ENCODE measurements around the gene NASP.

Gene NASP

DNA sequence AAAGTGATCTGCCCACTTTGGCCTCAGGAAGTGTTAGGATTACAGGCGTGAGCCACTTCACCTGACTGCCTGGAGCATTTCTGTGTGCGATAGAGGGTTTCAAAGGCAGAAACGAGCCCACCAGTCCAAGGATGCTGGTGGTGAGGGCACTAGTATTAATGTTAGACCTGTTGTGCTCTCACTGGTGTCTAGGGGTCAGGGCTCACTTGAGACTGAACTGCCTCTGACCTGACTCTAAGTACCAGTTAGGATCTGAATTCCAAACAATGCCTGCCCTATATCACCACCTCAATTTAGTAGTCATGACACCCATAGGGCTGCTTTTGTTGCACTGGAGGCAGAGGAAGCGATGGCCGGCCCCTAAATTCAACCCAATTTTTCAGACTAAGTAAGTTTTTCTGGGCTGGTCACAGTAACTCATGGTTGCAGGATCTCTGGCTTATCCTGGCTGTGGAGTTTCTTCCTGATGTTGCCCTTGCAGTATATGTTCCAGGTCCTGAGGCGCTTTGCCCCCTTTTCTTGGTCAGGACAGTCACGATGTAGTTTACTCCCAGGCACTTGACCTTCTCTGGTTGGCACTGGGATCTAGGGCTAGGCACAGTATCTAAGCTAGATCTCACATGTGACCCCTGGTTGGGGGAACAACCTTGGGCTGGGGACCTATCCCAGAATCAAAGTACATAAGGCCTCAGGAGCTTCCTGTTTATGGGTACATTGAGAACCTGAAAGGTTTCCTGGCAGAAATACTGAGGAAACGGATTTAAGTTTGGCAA is 35.5 kb downstream of the NASP start:
- Histone ChIP-seq H3K9me3 (ENCODE audit: control insufficient read depth in 1 of 2, low read length in 2 of 2) (no peaks in the 10 kb centered on the region), H3K36me3 (ENCODE audit: control insufficient read depth in 1 of 2, insufficient read depth in 2 of 2, low read length in 2 of 2) (peaks cover 33 to 67% of the 10 kb centered on the region in 2 donors), H3K27me3 (ENCODE audit: control insufficient read depth in 1 of 2, insufficient read depth in 2 of 2, low read length in 2 of 2) (no peaks in the 10 kb centered on the region), H3K9ac (ENCODE audit: low read depth in 1 of 2, low read length in 2 of 2) (no peak overlapping the region), H3K27ac (ENCODE audit: low read depth, low read length) (no peak overlapping the region), H3K4me1 (ENCODE audit: control insufficient read depth in 1 of 2, insufficient read depth in 2 of 2, low read length in 2 of 2) (peaks cover 0 to 8% of the 10 kb centered on the region in 2 donors), H3K4me3 (ENCODE audit: low read depth in 1 of 2, low read length in 2 of 2) (no peak overlapping the region)

- peaks cover 0 to 8% of the 10 kb centered on the region in 2 donors for H3K4me1 ChIP-seq (ENCODE audit: control insufficient read depth in 1 of 2, insufficient read depth in 2 of 2, low read length in 2 of 2)
- H3K27ac ChIP-seq (ENCODE audit: low read depth, low read length): no peak overlapping the region
These were observed 37.0 kb downstream of the NASP start for GRCh38 chr1:45620588-45621500.

GRCh38 chr1:45621501-45621836 is 37.6 kb downstream of the NASP start:
- H3K4me3 ChIP-seq (ENCODE audit: low read depth in 1 of 2, low read length in 2 of 2): no peak overlapping the region
- H3K9me3 ChIP-seq (ENCODE audit: control insufficient read depth in 1 of 2, low read length in 2 of 2): no peaks in the 10 kb centered on the region
- H3K27ac ChIP-seq (ENCODE audit: low read depth, low read length): no peak overlapping the region
- H3K27me3 ChIP-seq (ENCODE audit: control insufficient read depth in 1 of 2, insufficient read depth in 2 of 2, low read length in 2 of 2): no peaks in the 10 kb centered on the region
- peaks cover 0 to 8% of the 10 kb centered on the region in 2 donors for H3K4me1 ChIP-seq (ENCODE audit: control insufficient read depth in 1 of 2, insufficient read depth in 2 of 2, low read length in 2 of 2)
- H3K9ac ChIP-seq (ENCODE audit: low read depth in 1 of 2, low read length in 2 of 2): no peak overlapping the region
- peaks cover 24 to 60% of the 10 kb centered on the region in 2 donors for H3K36me3 ChIP-seq (ENCODE audit: control insufficient read depth in 1 of 2, insufficient read depth in 2 of 2, low read length in 2 of 2)

More at GRCh38 chr1:45620588-45621500, 37.0 kb downstream of the NASP start:
- H3K9ac ChIP-seq (ENCODE audit: low read depth in 1 of 2, low read length in 2 of 2): no peak overlapping the region
- H3K27me3 ChIP-seq (ENCODE audit: control insufficient read depth in 1 of 2, insufficient read depth in 2 of 2, low read length in 2 of 2): no peaks in the 10 kb centered on the region
- H3K36me3 ChIP-seq (ENCODE audit: control insufficient read depth in 1 of 2, insufficient read depth in 2 of 2, low read length in 2 of 2): peaks cover 25 to 64% of the 10 kb centered on the region in 2 donors
- H3K9me3 ChIP-seq (ENCODE audit: control insufficient read depth in 1 of 2, low read length in 2 of 2): no peaks in the 10 kb centered on the region
- H3K4me3 ChIP-seq (ENCODE audit: low read depth in 1 of 2, low read length in 2 of 2): no peak overlapping the region

- Histone ChIP-seq H3K4me3 (ENCODE audit: low read depth in 1 of 2, low read length in 2 of 2) (no peak overlapping the region), H3K36me3 (ENCODE audit: control insufficient read depth in 1 of 2, insufficient read depth in 2 of 2, low read length in 2 of 2) (peaks cover 22 to 54% of the 10 kb centered on the region in 2 donors), H3K9me3 (ENCODE audit: control insufficient read depth in 1 of 2, low read length in 2 of 2) (no peaks in the 10 kb centered on the region), H3K27me3 (ENCODE audit: control insufficient read depth in 1 of 2, insufficient read depth in 2 of 2, low read length in 2 of 2) (no peaks in the 10 kb centered on the region), H3K27ac (ENCODE audit: low read depth, low read length) (no peak overlapping the region), H3K9ac (ENCODE audit: low read depth in 1 of 2, low read length in 2 of 2) (no peak overlapping the region), H3K4me1 (ENCODE audit: control insufficient read depth in 1 of 2, insufficient read depth in 2 of 2, low read length in 2 of 2) (peaks cover 0 to 8% of the 10 kb centered on the region in 2 donors)
These were observed 38.2 kb downstream of the NASP start for GRCh38 chr1:45621895-45622523.

GRCh38 chr1:45622524-45623394 is 38.9 kb downstream of the NASP start:
- peaks cover 17 to 49% of the 10 kb centered on the region in 2 donors for H3K36me3 ChIP-seq (ENCODE audit: control insufficient read depth in 1 of 2, insufficient read depth in 2 of 2, low read length in 2 of 2)
- no peak overlapping the region for H3K4me3 ChIP-seq (ENCODE audit: low read depth in 1 of 2, low read length in 2 of 2)
- H3K9me3 ChIP-seq (ENCODE audit: control insufficient read depth in 1 of 2, low read length in 2 of 2): no peaks in the 10 kb centered on the region
- peaks cover 0 to 8% of the 10 kb centered on the region in 2 donors for H3K4me1 ChIP-seq (ENCODE audit: control insufficient read depth in 1 of 2, insufficient read depth in 2 of 2, low read length in 2 of 2)
- H3K9ac ChIP-seq (ENCODE audit: low read depth in 1 of 2, low read length in 2 of 2): no peak overlapping the region
- H3K27me3 ChIP-seq (ENCODE audit: control insufficient read depth in 1 of 2, insufficient read depth in 2 of 2, low read length in 2 of 2): no peaks in the 10 kb centered on the region
- no peak overlapping the region for H3K27ac ChIP-seq (ENCODE audit: low read depth, low read length)

- Histone ChIP-seq H3K36me3 (ENCODE audit: control insufficient read depth in 1 of 2, insufficient read depth in 2 of 2, low read length in 2 of 2) (peaks cover 23 to 50% of the 10 kb centered on the region in 2 donors), H3K9ac (ENCODE audit: low read depth in 1 of 2, low read length in 2 of 2) (no peak within 1 kb of the TSS)
These were observed 40.1 kb downstream of the NASP start, which contains the start of gene CCDC17 for GRCh38 chr1:45623972-45624371. Gene CCDC17 (minus strand): TSS chr1:45624054. CDS start chr1:45623909, 145 bp downstream.

DNA sequence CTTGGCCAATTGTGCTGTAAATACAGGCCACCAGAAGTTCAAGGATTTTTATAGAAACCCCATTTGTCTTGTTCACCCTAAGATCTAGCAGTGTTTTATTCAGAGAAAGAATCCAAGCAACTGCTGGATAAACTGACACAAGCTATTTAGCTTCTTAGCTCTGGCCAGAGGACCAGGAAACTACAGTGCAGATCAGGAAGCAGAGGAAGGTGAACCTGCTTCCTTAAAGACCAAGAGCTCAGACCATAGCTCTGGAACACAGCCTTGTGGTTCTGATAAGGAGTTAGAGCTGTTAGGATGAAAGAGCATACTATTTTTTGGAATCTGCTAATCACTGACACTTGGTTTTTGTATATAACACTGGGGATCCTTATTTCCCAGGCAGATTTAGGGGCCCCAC is 45.2 kb downstream of the NASP start:
- H3K27me3 ChIP-seq (ENCODE audit: control insufficient read depth in 1 of 2, insufficient read depth in 2 of 2, low read length in 2 of 2): no peaks in the 10 kb centered on the region
- no peaks in the 10 kb centered on the region for H3K4me1 ChIP-seq (ENCODE audit: control insufficient read depth in 1 of 2, insufficient read depth in 2 of 2, low read length in 2 of 2)

More at GRCh38 chr1:45623972-45624371, 40.1 kb downstream of the NASP start, which contains the start of gene CCDC17:
- no peaks in the 10 kb centered on the region for H3K9me3 ChIP-seq (ENCODE audit: control insufficient read depth in 1 of 2, low read length in 2 of 2)
- H3K4me1 ChIP-seq (ENCODE audit: control insufficient read depth in 1 of 2, insufficient read depth in 2 of 2, low read length in 2 of 2): peaks cover 0 to 8% of the 10 kb centered on the region in 2 donors
- no peak within 1 kb of the TSS for H3K27ac ChIP-seq (ENCODE audit: low read depth, low read length)
- no peak within 1 kb of the TSS for H3K4me3 ChIP-seq (ENCODE audit: low read depth in 1 of 2, low read length in 2 of 2)
- no peaks in the 10 kb centered on the region for H3K27me3 ChIP-seq (ENCODE audit: control insufficient read depth in 1 of 2, insufficient read depth in 2 of 2, low read length in 2 of 2)

DNA sequence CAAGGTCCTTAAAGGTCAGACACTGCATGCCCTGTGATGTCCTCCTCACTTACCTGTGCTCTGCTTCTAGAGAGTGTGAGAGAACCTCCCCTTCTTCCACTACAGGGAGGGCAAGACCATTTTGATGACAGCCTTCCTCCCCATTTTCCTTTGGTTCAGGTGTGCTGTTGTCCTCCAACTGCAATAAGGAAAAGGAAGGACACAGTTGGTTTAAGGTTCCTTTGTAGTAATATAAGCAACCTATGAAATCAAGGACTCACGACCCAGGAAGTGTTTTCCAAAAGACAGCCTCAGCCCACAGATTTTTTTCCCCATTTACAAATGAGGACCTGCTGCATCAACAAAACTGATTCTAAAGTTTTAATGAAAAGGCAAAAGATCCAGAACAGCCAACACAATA is 46.6 kb downstream of the NASP start:
- no peak overlapping the region for H3K4me3 ChIP-seq (ENCODE audit: low read depth in 1 of 2, low read length in 2 of 2)
- no peaks in the 10 kb centered on the region for H3K4me1 ChIP-seq (ENCODE audit: control insufficient read depth in 1 of 2, insufficient read depth in 2 of 2, low read length in 2 of 2)
- no peak overlapping the region for H3K9ac ChIP-seq (ENCODE audit: low read depth in 1 of 2, low read length in 2 of 2)
- H3K36me3 ChIP-seq (ENCODE audit: control insufficient read depth in 1 of 2, insufficient read depth in 2 of 2, low read length in 2 of 2): peaks cover 49 to 78% of the 10 kb centered on the region in 2 donors
- no peaks in the 10 kb centered on the region for H3K9me3 ChIP-seq (ENCODE audit: control insufficient read depth in 1 of 2, low read length in 2 of 2)
- no peaks in the 10 kb centered on the region for H3K27me3 ChIP-seq (ENCODE audit: control insufficient read depth in 1 of 2, insufficient read depth in 2 of 2, low read length in 2 of 2)
- no peak overlapping the region for H3K27ac ChIP-seq (ENCODE audit: low read depth, low read length)

More for the DNA sequence above, 45.2 kb downstream of the NASP start:
- Histone ChIP-seq H3K9me3 (ENCODE audit: control insufficient read depth in 1 of 2, low read length in 2 of 2) (no peaks in the 10 kb centered on the region), H3K9ac (ENCODE audit: low read depth in 1 of 2, low read length in 2 of 2) (no peak overlapping the region), H3K4me3 (ENCODE audit: low read depth in 1 of 2, low read length in 2 of 2) (no peak overlapping the region), H3K36me3 (ENCODE audit: control insufficient read depth in 1 of 2, insufficient read depth in 2 of 2, low read length in 2 of 2) (peaks cover 48 to 75% of the 10 kb centered on the region in 2 donors), H3K27ac (ENCODE audit: low read depth, low read length) (no peak overlapping the region)

DNA sequence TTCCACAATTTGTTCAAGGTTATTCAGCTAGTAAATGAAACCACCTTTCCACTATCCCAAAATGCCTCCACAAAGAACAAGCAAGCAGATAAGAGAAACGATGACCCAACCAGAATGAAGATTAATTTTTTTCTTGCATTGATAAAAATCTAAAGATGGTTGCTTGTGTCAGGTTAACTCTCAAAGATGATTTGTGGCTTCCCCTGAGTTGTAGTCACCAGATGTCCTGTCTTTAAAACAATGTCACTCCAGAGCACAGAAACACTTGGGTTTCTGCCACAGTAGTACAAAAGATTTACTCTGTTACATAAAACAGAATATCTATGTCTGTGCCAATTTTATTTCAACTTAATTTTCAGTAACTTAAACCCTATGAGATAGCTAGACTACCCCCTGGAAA is 51.4 kb downstream of the NASP start:
- no peak overlapping the region for H3K27ac ChIP-seq (ENCODE audit: low read depth, low read length)

More for the DNA sequence above, 51.4 kb downstream of the NASP start:
- H3K4me1 ChIP-seq (ENCODE audit: control insufficient read depth in 1 of 2, insufficient read depth in 2 of 2, low read length in 2 of 2): no peaks in the 10 kb centered on the region
- H3K9ac ChIP-seq (ENCODE audit: low read depth in 1 of 2, low read length in 2 of 2): no peak overlapping the region
- H3K36me3 ChIP-seq (ENCODE audit: control insufficient read depth in 1 of 2, insufficient read depth in 2 of 2, low read length in 2 of 2): peaks cover 42 to 86% of the 10 kb centered on the region in 2 donors
- no peaks in the 10 kb centered on the region for H3K27me3 ChIP-seq (ENCODE audit: control insufficient read depth in 1 of 2, insufficient read depth in 2 of 2, low read length in 2 of 2)
- no peak overlapping the region for H3K4me3 ChIP-seq (ENCODE audit: low read depth in 1 of 2, low read length in 2 of 2)
- no peaks in the 10 kb centered on the region for H3K9me3 ChIP-seq (ENCODE audit: control insufficient read depth in 1 of 2, low read length in 2 of 2)
